Heart left ventricle (tissue), 16 donors: Measurements from ENCODE around the gene SNX21. TPM values are rescaled to one million over a fixed set of nuclear protein-coding genes. Genes with fewer than 3 reads are reported as not detected.

Source experiments
- ATAC-seq, 4 donors: fragments of 200-7000 bp; cut with Tn5 transposase; one replicate each; pipeline ENCODE4 v1.9.1; 2020 to 2022; ENCODE audit warnings: moderate library complexity in 4 of 4, mild to moderate bottlenecking in 3 of 4, moderate number of reproducible peaks in 1 of 4
- DNase-seq, 5 donors: peaks; one replicate each; pipeline ENCODE4 v3.0.0-alpha.2; 2020
- H3K27ac ChIP-seq, 12 donors: fragments of 200-600 bp; sonication (generic) in 4 of 12; one replicate each; pipeline versions ENCODE4 v1.5.0 to v1.8.0; 2016 to 2022; ENCODE audit warnings: mild to moderate bottlenecking in 2 of 12
- H3K27me3 ChIP-seq, 9 donors: fragments of 200-600 bp; sonication (generic) in 2 of 9; one replicate each; pipeline versions ENCODE4 v1.5.1 to v1.8.0; 2016 to 2022; ENCODE audit warnings: mild to moderate bottlenecking in 3 of 9
- H3K36me3 ChIP-seq, 9 donors: fragments of 200-600 bp; sonication (generic) in 2 of 9; one replicate each; pipeline versions ENCODE4 v1.5.0 to v1.8.0; 2018 to 2022; ENCODE audit warnings: mild to moderate bottlenecking in 2 of 9
- H3K4me1 ChIP-seq, 12 donors: fragments of 200-600 bp; sonication (generic) in 4 of 12; one replicate each; pipeline versions ENCODE4 v1.5.0 to v1.8.0; 2016 to 2022; ENCODE audit warnings: mild to moderate bottlenecking in 3 of 12
- H3K4me3 ChIP-seq, 12 donors: fragments of 200-600 bp; sonication (generic) in 4 of 12; one replicate each; pipeline versions ENCODE4 v1.5.0 to v1.8.0; 2017 to 2022; ENCODE audit warnings: mild to moderate bottlenecking in 9 of 12, moderate library complexity in 4 of 12
- H3K9me3 ChIP-seq, 12 donors: fragments of 200-600 bp; sonication (generic) in 4 of 12; one replicate each; pipeline versions ENCODE4 v1.5.0 to v1.8.0; 2016 to 2022; ENCODE audit warnings: mild to moderate bottlenecking in 1 of 12
- POLR2A ChIP-seq, 2 donors: fragments of 450-650 bp; IDR thresholded peaks; one replicate each; pipeline ENCODE4 v1.6.1; 2017; ENCODE audit warnings: antibody characterized with exemption in 2 of 2, mild to moderate bottlenecking in 2 of 2, moderate library complexity in 2 of 2
- WGBS, 4 donors: extraction: QIAGEN DNeasy Blood & Tissue Kit in 2 of 4; methylation state at CpG; one replicate each; pipeline versions ENCODE4 v1.1.5 to v1.1.7; 2013 to 2018; 5-methylcytosine and 5-hydroxymethylcytosine counted together
- intact Hi-C, 10 donors: fragments of 100-400 bp; cut with DNase I; formaldehyde crosslinking; loops; one replicate each; pipeline versions ENCODE4 v1.11.1 to v1.14.2; 2022
- polyA plus RNA-seq, 2 donors: library from polyadenylated mRNA; stranded (reverse); fragments of 200-250 nt; gene quantifications; one replicate each; pipeline ENCODE4 v1.2.3, GENCODE V29; 2013
- total RNA-seq, 9 donors: library from RNA; depleted of rRNA in 2 of 9; stranded (reverse); fragments of >200 nt in 2 of 9; fragmentation: NEBNext Ultra II Directional in 3 of 9; extraction: Animal tissue kit (Norgen Biotek cat#: 25700) in 3 of 9; gene quantifications; one replicate each; pipeline versions ENCODE4 v1.1.0 to v1.2.4, GENCODE V29; 2016 to 2023
- TF ChIP-seq, protein P1 (sequence below), 12 donors: fragments of 200-600 bp; sonication (generic) in 4 of 12; IDR thresholded peaks; one replicate each; pipeline versions ENCODE4 v1.5.0 to v1.8.0; 2018 to 2022; ENCODE audit warnings: antibody characterized with exemption in 12 of 12, mild to moderate bottlenecking in 5 of 12
- donor health status: ischemic (EF 13 %, LVEDD 7.1; RV severe dilation, severe dysfunction).
- donor health status: healthy with polysubstance abuse.
- donor health status: DM: no; HTN: yes; CAD: no.
- donor health status: DM: no; HTN: no; CAD: no.
- donor health status: ischemic (EF 25% LVEDD 6.9; RV normal size, moderate dysfunction).
- donor health status: ischemic (EF 25% LVEDD 5.7; RV mildly dilated, moderate dysfunction).
- donor health status: healthy.
- donor health status: DM: yes; HTN: yes; CAD: no.
- donor health status: ischemic (EF 35%, LVEDD 5.7; RV mildly dilated, moderate dysfunction).
- donor health status: nonischemic (EF 11% LVEDD 7.7; RV severe dilation, severe dysfunction).
- donor health status: DM: yes; HTN: yes; CAD: no.
- donor health status: PGD.
- donor health status: ischemic (EF 29% LVEDD 5.4; RV normal size, mild dysfunction).
- donor health status: nonischemic (EF 23%, LVEDD 6.1; RV moderate dilation, normal function).

Gene SNX21
- total and polyA plus RNA-seq, 11 donors = 13.7 to 45.6 (median 18.9) TPM

DNA sequence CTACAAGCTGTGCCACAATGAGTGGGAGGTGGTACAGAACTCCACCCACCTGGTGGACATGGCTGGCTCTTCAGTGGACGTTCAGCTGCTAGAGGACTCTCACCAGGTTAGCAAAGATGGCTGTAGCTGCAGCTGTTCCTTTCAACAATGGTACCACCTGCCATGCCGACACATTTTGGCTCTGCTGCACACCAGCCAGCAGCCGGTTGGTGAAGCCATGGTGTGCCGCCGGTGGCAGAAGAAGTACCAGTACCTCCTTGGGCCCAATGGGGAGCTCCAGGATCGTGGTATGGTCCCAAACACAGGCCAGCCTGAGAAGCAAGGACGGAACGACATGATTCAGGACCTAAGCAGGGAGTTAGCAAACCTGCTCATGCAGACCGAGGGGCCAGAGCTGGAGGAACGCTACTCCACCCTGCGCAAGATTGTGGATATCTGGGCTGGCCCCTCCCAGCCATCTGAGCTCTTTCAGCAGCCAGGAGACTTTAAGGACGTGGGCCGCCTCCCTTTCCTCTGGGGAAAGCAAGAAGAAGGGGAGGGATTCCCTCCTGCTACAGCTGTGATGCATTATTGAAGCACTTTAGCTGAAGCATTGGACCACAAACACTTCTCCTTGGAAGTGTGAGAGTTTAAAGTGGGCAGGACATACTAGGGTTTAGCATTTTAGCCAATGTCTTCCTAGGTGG, 44.6 kb downstream of the SNX21 start:
- WGBS, 4 donors = 69 to 87% (median 81%) methylated on average over 11 to 13 of the region's 13 CpGs
- DNase-seq (peak in 1 of 5 donors; percentile 65), ATAC-seq (peak in 1 of 4 donors; percentile 19)
- no peaks in the 10 kb centered on the region for H3K27me3 ChIP-seq
- peaks cover 0 to 37% (median 30%) of the 10 kb centered on the region in 9 donors for H3K36me3 ChIP-seq
- intact Hi-C loops = no loop called here
- H3K4me1 ChIP-seq = peaks cover 0 to 20% (median 15%) of the 10 kb centered on the region in 12 donors
- H3K27ac ChIP-seq = no peak overlapping the region
- no peak overlapping the region for H3K4me3 ChIP-seq
- TF ChIP-seq, protein P1, sequence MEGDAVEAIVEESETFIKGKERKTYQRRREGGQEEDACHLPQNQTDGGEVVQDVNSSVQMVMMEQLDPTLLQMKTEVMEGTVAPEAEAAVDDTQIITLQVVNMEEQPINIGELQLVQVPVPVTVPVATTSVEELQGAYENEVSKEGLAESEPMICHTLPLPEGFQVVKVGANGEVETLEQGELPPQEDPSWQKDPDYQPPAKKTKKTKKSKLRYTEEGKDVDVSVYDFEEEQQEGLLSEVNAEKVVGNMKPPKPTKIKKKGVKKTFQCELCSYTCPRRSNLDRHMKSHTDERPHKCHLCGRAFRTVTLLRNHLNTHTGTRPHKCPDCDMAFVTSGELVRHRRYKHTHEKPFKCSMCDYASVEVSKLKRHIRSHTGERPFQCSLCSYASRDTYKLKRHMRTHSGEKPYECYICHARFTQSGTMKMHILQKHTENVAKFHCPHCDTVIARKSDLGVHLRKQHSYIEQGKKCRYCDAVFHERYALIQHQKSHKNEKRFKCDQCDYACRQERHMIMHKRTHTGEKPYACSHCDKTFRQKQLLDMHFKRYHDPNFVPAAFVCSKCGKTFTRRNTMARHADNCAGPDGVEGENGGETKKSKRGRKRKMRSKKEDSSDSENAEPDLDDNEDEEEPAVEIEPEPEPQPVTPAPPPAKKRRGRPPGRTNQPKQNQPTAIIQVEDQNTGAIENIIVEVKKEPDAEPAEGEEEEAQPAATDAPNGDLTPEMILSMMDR (IDR thresholded peaks at IDR 0.05) = no peak
- TF ChIP-seq POLR2A (IDR thresholded peaks at IDR 0.05) = no peak
- H3K9me3 ChIP-seq = no peaks in the 10 kb centered on the region

DNA sequence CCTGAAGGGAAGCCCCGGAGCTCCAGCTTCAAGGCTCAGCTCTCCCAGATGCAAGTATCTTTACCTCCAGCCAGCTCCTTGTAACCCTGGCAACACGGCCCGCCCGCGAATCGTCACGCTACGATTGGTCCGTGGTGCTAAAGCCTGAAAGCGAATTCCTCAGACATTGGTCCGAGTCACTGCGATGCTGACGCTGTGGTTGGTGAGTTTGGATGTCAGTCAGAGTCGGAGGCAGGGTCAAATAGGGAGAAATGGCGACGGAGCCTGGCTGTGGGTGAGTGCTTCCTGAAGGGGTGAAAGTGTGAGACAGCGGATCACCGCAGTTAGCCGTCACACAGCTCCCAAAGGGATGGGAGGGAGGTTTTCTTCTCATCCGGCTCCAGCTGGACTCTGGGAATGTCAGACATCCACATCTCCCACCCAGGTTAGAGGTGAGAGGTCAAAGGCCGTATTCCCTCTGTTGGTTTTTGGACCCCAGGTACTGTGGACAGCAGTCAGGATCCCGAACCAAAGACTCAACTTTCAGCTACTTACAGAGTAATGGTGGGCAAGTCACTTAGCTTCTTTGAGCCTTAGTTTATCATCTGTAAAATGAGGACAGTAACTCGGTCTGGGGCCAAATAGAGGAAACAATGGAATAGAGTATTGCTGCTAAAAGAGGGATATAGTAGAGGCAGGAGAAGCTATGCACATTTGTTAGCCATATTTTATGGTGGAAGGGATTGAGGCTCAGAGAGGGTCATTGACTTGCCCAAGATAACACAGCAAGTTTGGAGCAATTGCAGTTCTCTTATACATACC, 47.6 kb downstream of the SNX21 start, which contains the start of gene ZSWIM1:
Gene ZSWIM1, plus strand, starts transcription at position 240 of the 801 bp plus-strand sequence. CDS start 1,366 bp downstream, outside the sequence.
- no peaks in the 10 kb centered on the region for H3K9me3 ChIP-seq
- peak within 1 kb of the TSS in 11 of 12 donors; percentile 79 to 90 (median 87) for H3K27ac ChIP-seq
- no peaks in the 10 kb centered on the region for H3K27me3 ChIP-seq
- peaks cover 0 to 62% (median 42%) of the 10 kb centered on the region in 9 donors for H3K36me3 ChIP-seq
- H3K4me3 ChIP-seq = peak within 1 kb of the TSS; percentile 41 to 92 (median 69)
- intact Hi-C loops = no loop called here
- peak; percentile 99 for DNase-seq
- TF ChIP-seq, protein P1 (IDR thresholded peaks at IDR 0.05) = no peak
- peak in 1 of 2 donors; percentile 75 for TF ChIP-seq POLR2A (IDR thresholded peaks at IDR 0.05)
- H3K4me1 ChIP-seq = peaks cover 0 to 34% (median 15%) of the 10 kb centered on the region in 12 donors
- 0 to 1% (median 1%) methylated on average over 23 of the region's 23 CpGs for WGBS, 4 donors
- peak; percentile 97 to 99 (median 98) for ATAC-seq

DNA sequence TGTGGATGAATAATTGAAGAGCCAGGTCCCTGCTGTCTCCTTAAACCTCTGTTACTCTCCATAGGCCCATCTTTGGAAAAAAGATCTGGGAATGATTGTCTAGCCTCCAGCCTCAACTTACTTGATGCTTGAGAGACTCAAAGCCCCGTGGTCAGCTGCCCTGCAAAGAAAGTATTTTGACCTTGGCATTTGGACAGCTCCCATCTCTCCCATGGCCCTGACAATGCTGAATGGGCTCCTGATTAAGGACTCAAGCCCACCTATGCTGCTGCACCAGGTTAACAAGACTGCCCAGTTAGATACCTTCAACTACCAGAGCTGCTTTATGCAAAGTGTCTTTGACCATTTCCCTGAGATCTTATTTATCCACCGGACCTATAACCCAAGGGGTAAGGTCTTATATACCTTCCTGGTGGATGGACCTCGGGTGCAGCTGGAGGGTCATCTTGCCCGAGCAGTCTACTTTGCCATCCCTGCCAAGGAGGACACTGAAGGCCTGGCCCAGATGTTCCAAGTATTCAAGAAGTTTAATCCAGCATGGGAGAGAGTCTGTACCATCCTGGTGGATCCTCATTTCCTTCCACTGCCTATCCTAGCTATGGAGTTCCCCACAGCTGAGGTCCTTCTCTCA, 49.0 kb downstream of the SNX21 start:
- 77 to 85% (median 79%) methylated on average over 4 of the region's 4 CpGs for WGBS, 4 donors
- peaks cover 0 to 66% (median 42%) of the 10 kb centered on the region in 9 donors for H3K36me3 ChIP-seq
- H3K9me3 ChIP-seq = no peaks in the 10 kb centered on the region
- no peak for DNase-seq
- no peaks in the 10 kb centered on the region for H3K27me3 ChIP-seq
- ATAC-seq = no peak
- no peak overlapping the region for H3K4me3 ChIP-seq
- intact Hi-C loops = no loop called here
- peaks cover 0 to 34% (median 15%) of the 10 kb centered on the region in 12 donors for H3K4me1 ChIP-seq
- H3K27ac ChIP-seq = no peak overlapping the region
- TF ChIP-seq, protein P1 (IDR thresholded peaks at IDR 0.05) = no peak
- no peak for TF ChIP-seq POLR2A (IDR thresholded peaks at IDR 0.05)
